HG03460 (cell line): Measurements from ENCODE around the gene CPXM1.

Source experiments
- ATAC-seq: cut with Tn5 transposase; IDR thresholded peaks from one replicate; pipeline ENCODE4 v1.9.1; 2021; ENCODE audit not compliant: unreplicated experiment

The CPXM1 gene

DNA sequence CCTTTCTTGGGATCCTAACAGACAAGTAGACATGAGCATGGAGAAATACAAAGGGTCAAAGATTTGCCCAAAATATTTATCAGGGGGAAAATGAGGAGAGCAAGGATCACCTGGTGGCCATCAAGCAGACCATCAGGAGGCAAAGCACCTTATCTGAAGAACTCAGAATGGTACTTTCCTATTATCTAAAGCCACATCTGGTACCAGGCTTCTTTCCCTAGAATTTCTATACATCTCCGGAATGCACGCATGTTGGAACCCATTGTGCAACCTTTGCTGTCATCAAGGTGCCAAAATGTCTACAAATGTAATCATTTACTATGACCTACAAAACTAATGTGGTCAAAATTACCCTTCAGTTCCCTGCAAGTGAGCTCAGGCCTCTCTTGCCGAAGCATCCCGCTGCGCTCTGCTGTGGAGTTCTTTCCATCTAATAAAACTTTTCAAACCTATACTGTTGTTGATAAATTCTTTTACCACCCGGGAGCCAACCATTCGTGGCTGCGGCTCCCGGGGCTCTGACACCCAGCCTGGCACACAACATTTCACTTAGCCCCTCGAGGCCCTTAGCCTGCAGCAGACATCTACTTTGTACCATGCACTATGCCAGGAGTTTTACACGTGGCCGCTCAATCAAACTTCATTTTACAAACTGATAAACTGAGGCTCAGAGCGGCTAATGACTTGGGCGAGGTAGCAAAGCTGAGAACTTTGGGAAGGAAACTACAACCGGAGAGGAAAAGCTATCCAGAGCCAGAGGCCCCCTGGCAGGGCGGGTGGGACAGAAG lies 3.8 kb upstream of the CPXM1 start:
- ATAC-seq, result no peak

DNA sequence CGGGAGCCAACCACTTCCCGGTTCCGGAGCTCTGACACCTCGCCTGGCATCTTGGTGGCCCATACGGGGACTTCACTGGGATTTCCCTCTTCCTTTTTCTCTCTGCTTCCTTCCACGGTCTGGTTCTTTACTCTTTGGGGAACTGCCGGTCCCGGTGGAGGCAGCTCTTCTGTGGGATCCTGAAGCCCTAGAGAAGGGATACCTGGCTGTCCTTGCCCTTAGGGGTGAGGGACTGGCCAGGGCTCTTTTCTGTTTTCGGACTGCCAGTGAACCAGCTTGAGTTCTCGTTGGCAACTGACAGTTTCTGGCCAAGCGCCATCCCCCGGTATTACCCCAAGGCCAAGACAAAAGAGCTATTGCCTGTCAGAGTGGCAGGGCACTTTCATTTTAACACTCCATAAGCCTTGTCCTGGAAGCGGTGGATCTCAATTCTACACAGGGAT lies 880 bp upstream of the CPXM1 start:
- ATAC-seq, result peak; percentile 9

DNA sequence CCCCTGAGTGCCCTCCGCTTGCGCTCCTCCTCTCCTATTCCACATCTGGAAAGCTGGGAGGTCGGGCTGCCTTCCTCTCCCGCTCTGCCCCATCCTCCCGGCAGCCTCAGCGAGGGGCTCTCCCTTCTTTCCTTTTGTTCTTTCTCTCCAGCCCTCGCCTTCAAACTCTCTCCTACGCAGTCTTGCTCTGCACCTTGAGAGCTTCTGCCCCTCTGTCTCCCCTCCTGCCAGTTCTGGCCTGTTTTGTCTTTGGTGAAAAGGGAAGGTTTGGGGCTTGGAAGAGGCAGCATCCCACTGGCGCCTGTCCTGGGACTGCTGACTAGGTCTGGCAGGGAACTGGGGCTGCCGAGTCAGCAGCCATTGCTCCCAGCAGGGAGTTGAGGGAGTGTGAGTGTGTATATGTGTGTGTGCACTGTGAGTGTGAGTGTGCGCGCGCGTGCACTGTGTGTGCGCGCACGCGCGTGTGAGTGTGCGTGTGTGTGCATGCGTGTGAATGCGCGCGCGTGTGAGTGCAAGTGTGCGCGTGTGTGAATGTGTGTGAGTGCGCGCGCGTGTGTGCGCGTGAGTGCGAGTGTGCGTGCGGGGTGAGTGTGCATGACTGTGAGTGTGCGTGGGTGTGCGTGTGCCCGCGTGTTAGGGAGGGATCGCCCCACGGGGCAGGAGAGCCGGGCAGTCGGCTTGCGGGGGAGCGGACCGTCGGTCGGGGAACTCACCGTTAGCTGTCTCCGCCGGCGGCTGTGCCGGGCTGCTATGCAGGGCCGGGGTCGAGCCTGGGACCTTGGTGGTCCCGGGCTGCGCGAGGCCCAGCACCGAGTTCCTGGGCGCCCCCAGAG lies 523 bp downstream of the CPXM1 start:
- ATAC-seq, result peak; percentile 21

DNA sequence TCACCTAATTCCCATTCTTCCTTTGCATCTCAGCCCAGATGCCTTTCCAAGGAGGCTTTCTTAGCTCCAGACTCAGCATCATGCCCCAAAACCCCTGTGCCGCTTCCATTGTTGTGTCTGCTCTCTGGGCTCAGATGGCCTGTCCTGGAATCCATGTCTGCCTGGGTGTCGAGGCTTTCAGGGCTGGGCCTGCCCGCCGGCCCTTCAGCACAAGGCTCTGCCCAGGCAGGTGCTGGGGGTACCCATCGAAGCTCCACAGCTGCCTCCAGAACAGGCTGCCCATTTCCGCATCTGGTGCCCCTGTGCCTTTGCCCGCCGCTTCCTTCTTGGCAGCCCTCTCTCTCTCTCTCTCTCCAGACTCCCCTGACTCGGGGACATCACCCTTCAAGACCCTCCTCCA lies 1.2 kb downstream of the CPXM1 start:
- ATAC-seq, result no peak

DNA sequence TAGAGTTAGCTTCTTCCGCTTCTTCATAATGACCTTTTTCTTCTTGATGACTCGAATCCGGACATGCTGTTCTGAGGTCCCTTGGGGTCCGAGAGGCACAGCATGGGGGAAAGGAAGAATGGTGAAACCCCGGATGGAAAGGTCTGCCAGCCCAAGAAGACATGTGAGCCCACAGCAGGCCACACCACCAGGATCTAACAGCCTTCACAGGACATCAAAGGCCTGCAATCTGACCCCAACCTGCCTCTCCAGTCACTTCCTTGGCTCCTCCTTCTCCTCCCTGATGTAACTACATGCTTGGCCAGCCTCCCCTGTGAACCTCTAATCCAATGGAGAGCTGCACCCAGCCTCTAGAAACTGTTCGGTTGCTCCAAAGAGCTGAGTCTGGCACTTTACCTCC lies 1.6 kb downstream of the CPXM1 start:
- ATAC-seq, result no peak

DNA sequence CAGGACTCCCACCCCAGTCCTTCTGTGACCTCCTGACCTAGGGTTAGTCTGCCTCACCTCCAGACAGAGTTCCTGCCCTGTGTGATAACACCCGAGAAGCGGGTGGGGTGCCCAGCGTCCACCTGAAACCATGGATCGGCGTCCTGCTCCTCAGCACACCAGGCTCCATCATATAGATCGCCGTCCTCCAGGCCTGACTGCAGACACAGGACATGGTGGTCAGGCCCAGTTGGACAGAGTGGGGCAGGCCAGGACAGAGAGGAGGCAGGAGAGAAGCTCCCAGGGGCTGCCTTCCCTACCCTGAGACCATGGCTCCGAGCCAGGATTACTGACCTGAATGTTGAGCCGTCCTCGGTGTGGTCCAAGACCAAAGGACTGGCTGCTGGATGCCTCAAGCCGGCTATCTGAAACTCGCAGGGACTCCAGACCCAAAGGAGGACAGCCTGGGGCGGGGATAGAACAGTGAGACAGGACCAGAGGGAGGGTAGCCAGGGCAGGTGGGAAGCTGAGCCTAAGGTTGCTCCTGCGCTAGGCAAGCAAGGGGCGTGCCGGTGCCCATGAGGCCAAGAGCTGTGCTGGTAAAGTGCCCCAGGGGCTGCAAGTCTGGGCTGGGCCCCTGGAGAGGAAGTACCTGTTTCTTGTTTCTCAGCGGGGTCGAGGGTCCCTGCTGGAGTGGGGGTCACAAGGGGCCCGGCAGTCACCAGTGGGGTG lies 2.2 kb downstream of the CPXM1 start:
- no peak for ATAC-seq

DNA sequence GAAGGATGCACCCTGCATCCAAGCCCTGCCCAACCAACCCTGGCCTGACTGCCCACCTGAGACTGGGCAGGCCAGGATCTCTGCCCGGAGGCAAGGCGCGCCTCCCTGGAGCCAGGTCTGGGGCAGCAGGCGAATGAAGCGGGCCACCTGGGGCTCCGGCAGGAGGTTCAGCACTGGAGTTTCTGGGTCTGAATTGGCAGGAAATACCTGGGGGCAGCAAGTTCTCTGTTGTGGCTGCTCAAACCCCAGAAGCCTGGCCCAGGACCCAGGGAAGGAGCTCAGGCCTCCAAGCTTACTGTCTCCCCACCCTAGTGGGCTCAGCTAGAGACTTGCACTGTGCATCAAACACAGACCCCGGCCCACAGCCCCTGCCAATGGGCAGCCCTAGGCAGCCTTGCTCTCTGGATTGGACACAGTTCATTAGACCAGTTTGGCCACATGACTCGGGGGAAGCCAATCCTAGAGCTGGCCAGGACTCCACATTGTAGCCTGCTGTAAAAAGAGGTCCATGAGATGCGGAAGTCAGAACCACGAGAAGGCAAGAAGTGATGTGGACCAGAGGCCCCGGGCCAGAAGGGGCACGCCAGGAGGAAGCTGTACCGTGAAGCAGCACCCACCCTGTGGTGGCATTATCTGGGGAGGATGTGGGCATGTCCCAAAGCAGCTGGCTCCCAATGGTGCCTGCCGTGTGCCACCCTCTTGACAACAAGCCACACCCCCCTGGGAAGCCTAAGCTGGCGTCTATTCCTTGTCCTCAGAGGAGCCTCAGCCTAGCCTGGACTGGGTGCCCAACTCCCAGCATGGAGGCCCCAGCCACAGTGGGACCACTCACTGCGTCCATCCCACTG lies 3.1 kb downstream of the CPXM1 start:
- ATAC-seq, result no peak

DNA sequence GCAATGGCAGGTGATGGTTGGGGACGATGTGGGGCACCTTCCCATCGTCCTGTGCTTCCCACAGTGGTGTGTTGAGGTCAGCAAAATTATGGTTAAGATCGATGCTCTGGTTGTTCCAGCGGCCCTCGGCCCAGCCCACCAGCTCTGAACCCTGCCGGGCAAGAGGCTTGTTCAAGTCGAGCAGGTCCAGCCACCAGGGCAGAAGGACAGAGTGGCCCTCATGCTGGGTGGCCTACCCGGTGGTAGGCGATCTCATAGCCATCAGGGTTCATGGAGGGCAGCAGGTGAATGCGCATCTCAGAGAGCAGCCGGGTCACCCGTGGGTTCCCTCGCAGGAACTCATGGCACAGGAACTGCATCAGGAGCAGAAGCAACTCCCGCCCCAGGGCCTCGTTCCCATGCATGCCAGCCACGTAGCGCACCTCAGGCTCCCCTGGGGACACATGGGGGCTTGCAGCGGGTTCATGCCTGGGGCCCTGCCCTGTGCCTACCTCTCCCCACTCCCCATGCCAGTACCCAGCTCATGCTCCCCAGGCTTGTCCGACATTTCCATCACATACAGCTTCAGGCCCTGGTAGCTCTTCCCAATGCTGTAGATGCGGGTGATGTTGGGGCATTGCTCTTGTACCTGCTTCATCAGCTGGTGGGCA lies 4.3 kb downstream of the CPXM1 start:
- ATAC-seq, result no peak

DNA sequence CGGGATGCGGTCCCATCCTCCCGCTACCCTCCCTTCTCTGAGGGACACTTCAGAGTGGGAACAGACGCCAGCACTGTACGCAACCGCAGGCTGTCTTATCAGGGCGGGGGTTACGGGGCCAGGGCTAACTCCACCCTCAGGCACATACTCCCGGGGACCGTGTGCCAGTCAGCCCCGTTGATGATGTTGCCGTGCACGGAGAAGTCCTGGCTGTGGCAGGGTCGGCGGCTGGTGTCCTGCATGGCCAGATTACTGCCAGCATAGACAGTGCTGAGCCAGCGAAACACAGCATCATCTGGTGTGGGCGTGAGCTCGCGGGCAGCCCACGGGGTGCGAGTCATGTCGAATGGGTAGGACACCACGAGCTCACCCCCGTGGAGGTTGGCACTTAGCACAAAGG lies 5.0 kb downstream of the CPXM1 start:
- ATAC-seq, result no peak

DNA sequence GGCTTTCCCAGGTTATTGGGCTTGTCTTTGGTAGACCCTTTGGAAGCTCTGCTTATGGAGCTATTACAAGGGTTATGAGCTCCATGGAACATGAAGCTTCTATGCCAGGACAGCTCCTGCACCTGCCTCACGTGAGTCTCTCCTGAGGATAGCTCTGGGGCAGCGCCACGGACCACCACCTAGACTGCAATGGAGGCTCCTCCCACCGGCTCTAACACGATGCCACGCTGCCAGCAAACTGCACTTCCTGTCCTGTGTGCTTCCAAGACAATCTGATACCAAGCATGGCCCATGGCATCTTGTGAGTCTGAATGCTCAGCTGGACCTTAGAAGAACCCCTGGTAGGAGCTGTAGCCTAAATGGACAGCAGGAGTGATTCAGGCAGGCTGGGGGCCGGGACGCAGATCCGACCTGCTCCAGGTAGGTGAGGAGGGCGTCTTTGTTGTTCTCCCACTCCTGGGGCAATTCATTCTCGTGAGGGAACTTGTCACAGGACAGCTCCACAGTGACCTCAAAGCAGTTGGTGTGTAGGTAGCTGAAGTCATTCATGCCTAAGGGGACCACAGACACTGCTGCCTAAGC lies 5.5 kb downstream of the CPXM1 start:
- ATAC-seq, result no peak

DNA sequence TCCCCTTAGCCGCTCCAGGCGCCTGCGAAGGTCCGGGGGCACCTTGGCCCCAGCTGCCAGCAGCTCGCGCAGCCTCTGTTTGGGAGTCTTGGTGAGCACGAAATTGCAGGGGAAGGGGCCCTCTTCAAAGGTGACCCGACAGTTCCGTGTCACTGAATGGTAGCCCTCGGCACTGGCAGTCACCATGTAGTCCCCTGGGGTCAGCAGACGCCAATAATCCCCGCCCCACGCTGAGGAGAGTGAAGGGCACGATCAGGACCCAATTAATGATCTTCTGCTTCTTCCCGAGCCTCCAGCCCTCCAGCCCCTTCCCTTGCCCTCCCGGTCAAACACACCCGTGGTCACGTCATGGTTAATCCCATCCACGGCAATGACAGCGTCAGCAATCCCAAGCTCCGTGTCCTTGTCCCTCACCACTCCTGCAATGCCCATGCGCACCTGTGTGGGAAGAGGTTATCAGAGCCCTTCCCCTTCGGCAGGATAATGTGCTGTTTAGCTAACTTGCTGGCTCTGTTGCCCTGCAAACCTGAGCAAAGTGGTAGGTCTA lies 6.2 kb downstream of the CPXM1 start:
- no peak for ATAC-seq

DNA sequence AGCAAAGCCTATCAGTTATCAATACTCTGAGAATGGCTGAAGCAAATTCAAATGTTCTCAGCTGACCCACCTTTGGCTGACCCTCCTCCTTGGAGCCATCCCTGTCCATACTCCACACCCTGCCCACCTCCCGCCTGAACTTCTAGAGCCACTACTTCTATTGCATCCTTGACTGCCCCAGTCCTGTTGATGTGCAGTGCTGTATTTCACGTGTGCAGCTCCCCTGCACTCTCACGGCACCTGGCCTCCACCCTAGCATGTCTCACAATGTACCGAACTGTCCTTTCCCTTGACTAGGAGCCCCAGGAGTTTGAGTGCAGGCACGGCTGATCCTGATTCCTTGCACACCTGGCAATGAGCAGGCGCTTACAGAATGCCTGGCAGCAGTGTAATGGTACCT lies 7.0 kb downstream of the CPXM1 start:
- ATAC-seq, result no peak

DNA sequence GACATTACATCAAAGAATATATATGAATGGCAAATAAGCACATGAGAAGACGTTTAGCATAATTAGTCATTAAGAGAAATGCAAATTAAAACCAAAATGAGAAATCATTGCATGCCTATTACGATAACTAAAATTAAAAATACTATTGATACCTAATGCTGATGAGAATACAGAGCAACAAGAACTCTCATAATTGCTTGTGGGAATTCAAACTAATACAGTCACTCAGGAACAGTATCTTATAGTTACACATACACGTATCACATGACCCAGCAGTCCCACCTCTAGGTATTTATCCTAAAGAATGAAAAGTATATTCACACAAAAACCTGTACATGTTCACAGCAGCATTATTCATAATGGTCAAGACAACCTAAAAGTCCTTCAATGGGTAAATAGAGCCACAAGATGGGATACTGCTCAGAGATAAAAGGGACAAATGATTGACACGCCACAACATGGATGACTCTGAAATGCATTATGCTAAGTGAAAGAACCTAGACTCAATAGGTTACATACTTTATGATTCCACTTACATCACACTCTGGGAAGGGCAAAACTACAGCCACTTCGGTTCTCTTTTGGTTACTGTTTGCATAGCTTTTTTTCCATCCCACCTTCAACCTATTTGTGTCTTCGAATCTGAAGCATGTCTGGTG lies 16.4 kb downstream of the CPXM1 start:
- ATAC-seq, result no peak

DNA sequence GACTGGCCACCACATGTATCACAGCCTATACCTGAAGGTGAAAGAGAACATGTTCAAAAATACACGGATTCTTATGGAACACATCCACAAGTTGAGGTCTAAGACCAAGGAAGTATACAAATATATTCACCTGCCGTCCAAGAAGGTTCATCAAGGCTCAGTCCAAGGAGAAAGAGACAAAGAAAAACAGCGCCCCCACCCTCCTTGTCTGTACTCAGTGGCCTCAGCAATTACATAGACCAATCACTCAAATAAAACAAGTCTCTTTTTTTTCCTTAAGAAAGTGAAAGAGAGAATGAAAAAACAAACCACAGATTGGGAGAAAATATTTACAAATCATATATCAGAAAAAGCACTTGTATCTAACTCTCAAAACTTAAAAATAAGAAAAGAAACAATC lies 19.5 kb downstream of the CPXM1 start:
- ATAC-seq, result no peak

DNA sequence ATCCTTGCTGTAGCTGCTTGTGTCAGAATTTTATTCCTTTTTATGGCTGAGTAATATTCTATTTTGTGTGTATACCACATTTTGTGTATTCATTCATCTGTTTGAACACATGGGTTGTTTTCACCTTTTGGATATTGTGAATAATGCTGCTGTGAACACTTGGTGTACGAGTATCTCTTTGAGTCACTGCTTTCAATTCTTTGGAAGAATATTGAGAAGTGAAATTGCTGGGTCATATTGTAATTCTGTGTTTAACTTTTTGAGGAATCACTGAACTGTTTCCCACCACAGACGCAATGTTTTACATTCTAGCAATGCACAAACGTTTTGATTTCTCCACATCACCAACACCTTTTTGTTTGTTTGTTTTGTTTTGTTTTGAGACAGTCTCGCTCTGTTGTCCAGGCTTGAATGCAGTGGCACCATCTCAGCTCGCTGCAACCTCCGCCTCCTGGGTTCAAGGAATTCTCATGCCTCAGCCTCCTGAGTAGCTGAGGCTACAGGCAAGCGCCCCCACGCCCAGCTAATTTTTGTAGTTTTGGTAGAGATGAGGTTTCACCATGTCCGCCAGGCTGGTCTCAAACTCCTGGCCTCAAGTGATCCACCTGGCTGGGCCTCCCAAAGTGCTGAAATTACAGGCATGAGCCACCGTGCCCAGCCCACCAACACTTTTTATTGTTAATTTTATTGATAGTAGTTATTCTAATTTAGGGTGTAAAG lies 21.7 kb downstream of the CPXM1 start:
- no peak for ATAC-seq

DNA sequence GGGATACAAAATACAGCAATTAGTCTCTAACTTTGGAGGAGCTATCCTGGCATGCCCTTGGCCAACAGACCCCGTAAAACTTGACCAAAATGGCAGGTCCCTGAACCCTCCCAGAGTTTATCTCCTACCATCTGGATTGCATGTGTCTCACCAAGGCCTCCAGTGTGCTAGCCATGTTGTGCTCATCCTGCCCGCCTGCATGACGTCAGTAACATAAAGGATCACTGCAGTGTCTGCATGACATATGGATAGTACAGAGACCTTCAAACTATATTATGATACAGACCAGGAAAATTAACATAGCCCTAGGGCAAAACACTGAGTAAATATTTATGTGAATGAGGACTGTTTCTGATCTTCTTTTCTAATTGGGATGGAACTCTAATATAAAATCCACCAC lies 25.3 kb downstream of the CPXM1 start:
- ATAC-seq, result no peak

DNA sequence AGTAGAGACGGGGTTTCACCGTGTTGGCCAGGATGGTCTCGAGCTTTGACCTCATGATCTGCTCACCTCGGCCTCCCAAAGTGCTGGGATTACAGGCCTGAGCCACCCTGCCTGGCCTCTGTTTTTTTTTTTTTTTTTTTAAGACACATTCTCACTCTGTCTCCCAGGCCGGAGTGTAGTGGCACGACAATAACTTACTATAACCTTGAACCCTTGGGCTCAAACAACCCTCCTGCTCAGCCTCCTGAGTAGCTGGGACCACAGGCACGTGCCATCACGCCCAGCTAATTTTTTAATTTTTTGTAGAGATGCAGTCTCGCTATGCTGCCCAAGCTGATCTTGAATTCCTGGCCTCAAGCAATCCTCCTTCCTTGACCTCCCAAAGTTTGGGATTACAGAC lies 26.6 kb downstream of the CPXM1 start:
- ATAC-seq, result no peak

DNA sequence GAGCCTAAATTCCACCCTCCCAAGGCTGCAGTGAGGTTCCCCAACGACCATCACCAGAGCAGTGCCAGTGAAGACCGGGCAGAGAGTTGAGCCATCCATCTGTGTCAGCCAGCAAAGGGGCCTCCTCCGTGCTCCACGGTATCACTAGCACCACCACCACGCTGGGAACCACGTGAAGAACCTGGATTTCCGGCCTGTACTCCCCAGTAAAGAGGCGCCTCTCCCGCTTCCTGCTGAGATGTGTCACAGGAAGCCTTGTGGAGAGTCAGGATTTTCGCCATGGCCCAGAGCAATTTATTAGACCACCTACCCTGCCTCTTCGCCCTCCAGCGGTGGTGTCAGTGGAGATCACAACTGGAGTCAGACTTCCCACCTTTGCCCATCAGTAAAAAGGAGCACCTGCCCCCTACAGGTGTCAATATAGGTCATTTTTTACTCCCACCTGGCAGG lies 28.8 kb downstream of the CPXM1 start:
- ATAC-seq, result no peak
